Smooth muscle cell (in vitro differentiated cells): Measurements from ENCODE around the gene INCA1. TPM values are rescaled to one million over a fixed set of nuclear protein-coding genes. Genes with fewer than 3 reads are reported as not detected.

Source experiments
- DNase-seq: peaks from one replicate; lab custom pipeline; 2025; ENCODE audit not compliant: unreplicated experiment; lab: John Stamatoyannopoulos, UW
- H2AFZ ChIP-seq: fragments of 200-600 bp; sonication (generic); 2 replicates; pipeline ENCODE4 v1.6.0; 2016; ENCODE audit warnings: antibody characterized with exemption, low read depth, mild to moderate bottlenecking
- H3F3A ChIP-seq: fragments of 200-600 bp; sonication (generic); 2 replicates; pipeline ENCODE4 v1.6.0; 2017; ENCODE audit warnings: antibody characterized with exemption, low read depth
- H3K27ac ChIP-seq: fragments of 200-600 bp; sonication (generic); 2 replicates; pipeline ENCODE4 v1.5.1; 2016; ENCODE audit warnings: low read depth, mild to moderate bottlenecking
- H3K27me3 ChIP-seq: fragments of 200-600 bp; sonication (generic); 2 replicates; pipeline ENCODE4 v1.6.1; 2016; ENCODE audit warnings: low read depth, mild to moderate bottlenecking
- H3K36me3 ChIP-seq: fragments of 200-600 bp; sonication (generic); 2 replicates; pipeline ENCODE4 v1.5.1; 2016; ENCODE audit warnings: low read depth
- H3K4me1 ChIP-seq: fragments of 200-600 bp; sonication (generic); 2 replicates; pipeline ENCODE4 v1.5.1; 2016; ENCODE audit warnings: low read depth
- H3K4me2 ChIP-seq: fragments of 200-600 bp; sonication (generic); 2 replicates; pipeline ENCODE4 v1.6.0; 2016; ENCODE audit warnings: mild to moderate bottlenecking
- H3K4me3 ChIP-seq: fragments of 200-600 bp; sonication (generic); 2 replicates; pipeline ENCODE4 v1.5.1; 2016; ENCODE audit warnings: mild to moderate bottlenecking
- H3K79me2 ChIP-seq: fragments of 200-600 bp; sonication (generic); 2 replicates; pipeline ENCODE4 v1.6.0; 2016; ENCODE audit warnings: low read depth, mild to moderate bottlenecking
- H3K9ac ChIP-seq: fragments of 200-600 bp; sonication (generic); 2 replicates; pipeline ENCODE4 v1.6.0; 2016; ENCODE audit warnings: low read depth
- H3K9me3 ChIP-seq: fragments of 200-600 bp; sonication (generic); replicated peaks from 2 replicates; pipeline ENCODE4 v1.5.1; 2016; ENCODE audit warnings: low read depth
- H4K20me1 ChIP-seq: fragments of 200-600 bp; sonication (generic); 2 replicates; pipeline ENCODE4 v1.6.0; 2016; ENCODE audit warnings: low read depth
- CTCF ChIP-seq: fragments of 200-600 bp; sonication (generic); IDR thresholded peaks from 2 replicates; pipeline ENCODE4 v1.5.1; 2017; ENCODE audit warnings: borderline replicate concordance, mild to moderate bottlenecking, antibody characterized with exemption; ENCODE audit not compliant: insufficient read depth, poor library complexity, severe bottlenecking
- WGBS: methylation state at CpG from one replicate; pipeline ENCODE4 v1.1.7; 2016; ENCODE audit warnings: low lambda C conversion rate; 5-methylcytosine and 5-hydroxymethylcytosine counted together
- polyA plus RNA-seq: library from polyadenylated mRNA; unstranded; fragments of >200 nt; fragmentation: Nextera tagmentation; extraction: Ambion mirVana; gene quantifications from 2 replicates; pipeline ENCODE4 v1.2.1, GENCODE V29; 2016
- total RNA-seq: library from RNA; depleted of rRNA; stranded (reverse); fragments of >200 nt; gene quantifications from 2 replicates; pipeline ENCODE4 v1.2.3, GENCODE V29; 2014

INCA1 gene
- total and polyA plus RNA-seq, 2 experiments from 2014 or later = 1.4 TPM; not detected in 1

GRCh38 chr17:4986403-4986802, 10.9 kb downstream of the INCA1 start:
- Histone ChIP-seq H2AFZ (peak overlapping the region; percentile 97), H3K4me2 (peak overlapping the region; percentile 89), H3F3A (no peaks in the 10 kb centered on the region), H3K9me3 (no peaks in the 10 kb centered on the region), H3K9ac (no peak overlapping the region), H4K20me1 (no peaks in the 10 kb centered on the region), H3K36me3 (no peaks in the 10 kb centered on the region), H3K79me2 (no peaks in the 10 kb centered on the region), H3K4me3 (peak overlapping the region; percentile 91), H3K27ac (peak overlapping the region; percentile 2), H3K4me1 (peaks cover 8% of the 10 kb centered on the region), H3K27me3 (no peaks in the 10 kb centered on the region)
- WGBS = 72% methylated on average over 5 of the region's 5 CpGs
- no peak for TF ChIP-seq CTCF
- no peak for DNase-seq

- no peaks in the 10 kb centered on the region for H3F3A ChIP-seq
- H3K27me3 ChIP-seq = no peaks in the 10 kb centered on the region
- H3K9ac ChIP-seq = no peak overlapping the region
- H3K4me2 ChIP-seq = no peak overlapping the region
- no peaks in the 10 kb centered on the region for H3K4me1 ChIP-seq
- no peak overlapping the region for H3K27ac ChIP-seq
- H4K20me1 ChIP-seq = peaks cover 4% of the 10 kb centered on the region
- H3K79me2 ChIP-seq = no peaks in the 10 kb centered on the region
- H3K36me3 ChIP-seq = no peaks in the 10 kb centered on the region
- no peak overlapping the region for H3K4me3 ChIP-seq
- no peak for TF ChIP-seq CTCF
- DNase-seq = no peak
- no peak overlapping the region for H2AFZ ChIP-seq
- H3K9me3 ChIP-seq = no peaks in the 10 kb centered on the region
- WGBS = 89% methylated on average over 5 of the region's 5 CpGs
Measured at GRCh38 chr17:4982305-4982704, 15.0 kb downstream of the INCA1 start.

GRCh38 chr17:4980644-4981216, 16.6 kb downstream of the INCA1 start:
- H3K9me3 ChIP-seq = no peaks in the 10 kb centered on the region
- no peak overlapping the region for H3K4me2 ChIP-seq
- no peaks in the 10 kb centered on the region for H3K4me1 ChIP-seq
- WGBS = 49% methylated on average over 5 of the region's 6 CpGs
- no peak overlapping the region for H3K27ac ChIP-seq
- H2AFZ ChIP-seq = no peak overlapping the region
- DNase-seq = no peak
- no peak overlapping the region for H3K9ac ChIP-seq
- no peaks in the 10 kb centered on the region for H3K36me3 ChIP-seq
- no peak overlapping the region for H3K4me3 ChIP-seq
- no peaks in the 10 kb centered on the region for H3K79me2 ChIP-seq
- H3F3A ChIP-seq = peaks cover 3% of the 10 kb centered on the region
- TF ChIP-seq CTCF = peak; percentile 59
- peaks cover 4% of the 10 kb centered on the region for H4K20me1 ChIP-seq
- no peaks in the 10 kb centered on the region for H3K27me3 ChIP-seq

GRCh38 chr17:4978726-4979125, 18.6 kb downstream of the INCA1 start:
- no peak overlapping the region for H3K4me2 ChIP-seq
- no peak for DNase-seq
- no peaks in the 10 kb centered on the region for H3K9me3 ChIP-seq
- no peak overlapping the region for H2AFZ ChIP-seq
- no peaks in the 10 kb centered on the region for H3K27me3 ChIP-seq
- peaks cover 10% of the 10 kb centered on the region for H4K20me1 ChIP-seq
- no peak overlapping the region for H3K4me3 ChIP-seq
- H3K79me2 ChIP-seq = no peaks in the 10 kb centered on the region
- H3K9ac ChIP-seq = no peak overlapping the region
- H3K4me1 ChIP-seq = no peaks in the 10 kb centered on the region
- H3K36me3 ChIP-seq = no peaks in the 10 kb centered on the region
- H3F3A ChIP-seq = peaks cover 3% of the 10 kb centered on the region
- H3K27ac ChIP-seq = no peak overlapping the region
- no peak for TF ChIP-seq CTCF
